ENCODE results near the gene IDH3B. TPM values are rescaled to one million over a fixed set of nuclear protein-coding genes. Genes with fewer than 3 reads are reported as not detected.

The IDH3B gene
- total and polyA plus RNA-seq, 9 of the 15 experiments (the other 6 are each of a cell fraction or from before 2014, with no cell fraction given): 91.7 to 224 (median 155) TPM

DNA sequence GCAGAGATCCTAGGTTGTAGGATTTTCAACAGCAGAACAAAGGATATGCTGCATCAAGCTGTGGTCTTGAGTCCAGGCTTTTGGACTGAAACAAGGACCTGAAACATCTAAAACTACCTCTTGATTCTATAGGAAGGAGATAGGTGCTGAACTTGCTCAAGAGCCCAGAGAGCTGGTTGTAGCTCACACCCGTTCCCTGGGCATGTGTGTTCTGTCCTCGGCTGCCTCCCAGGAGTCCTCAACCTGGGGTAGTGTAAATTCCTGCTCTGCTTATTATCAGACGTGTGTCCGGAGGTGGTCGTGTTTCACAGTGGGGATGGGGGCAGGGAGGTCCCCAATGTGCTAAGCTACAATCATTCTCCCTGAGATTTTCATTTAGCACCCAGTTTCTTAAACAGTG is 6.8 kb downstream of the IDH3B start:
- Histone ChIP-seq H3K4me1 (replicated peaks in 1 of 2; ENCODE audit: control insufficient read depth in 2 of 2, insufficient read depth in 2 of 2, low read length in 2 of 2) (peaks cover 15 to 20% of the 10 kb centered on the region in 2 experiments; a peak in 4 of 5 replicates), H3K4me2 (ENCODE audit: insufficient read depth, low read length) (no peak overlapping the region), H3K9ac (ENCODE audit: insufficient read depth in 1 of 2, low read depth in 2 of 2, low read length in 2 of 2) (no peak overlapping the region), H2AFZ (ENCODE audit: low read depth, low read length) (no peak overlapping the region), H3K27ac (ENCODE audit: extremely low read depth, low read depth, low read length) (no peak overlapping the region), H3K9me3 (replicated peaks; ENCODE audit: control insufficient read depth, insufficient read depth, low read depth, low read length) (no peaks in the 10 kb centered on the region), H3K36me3 (ENCODE audit: control insufficient read depth, insufficient read depth, low read length) (peaks cover 95% of the 10 kb centered on the region), H3K27me3 (ENCODE audit: control insufficient read depth in 2 of 2, insufficient read depth in 2 of 2, low read length in 2 of 2) (no peaks in the 10 kb centered on the region), H3K79me2 (ENCODE audit: control insufficient read depth, insufficient read depth, low read length) (peaks cover 50% of the 10 kb centered on the region), H3K9me1 (ENCODE audit: control insufficient read depth, insufficient read depth, low read length) (peaks cover 15% of the 10 kb centered on the region), H4K20me1 (replicated peaks; ENCODE audit: control insufficient read depth, insufficient read depth, low read length) (peaks cover 42% of the 10 kb centered on the region), H3K4me3 (no peak overlapping the region)
- WGBS (ENCODE audit: insufficient coverage, low coverage, missing lambda C conversion rate): 66% methylated on average over 4 of the region's 5 CpGs
- POLR2A ChIA-PET: interaction anchor here (0.6 to 0.8 kb wide), 3 partner anchors 16 to 546 kb away, joined by 3 to 6 read pairs (median 4); no protein-coding TSS in a partner anchor
- in situ Hi-C loops (cut with MboI): no loop called here
- TF ChIP-seq RBFOX2 (IDR thresholded peaks at IDR 0.05; ENCODE audit: low read depth, low read length) (peak; percentile 41; the same call in 1 of the 2 replicates), LARP7 (IDR thresholded peaks at IDR 0.05) (no peak), PCBP1 (IDR thresholded peaks at IDR 0.05; ENCODE audit: low read depth, low read length, poor library complexity, severe bottlenecking) (no peak), POLR2A (conservative IDR thresholded peaks at IDR 0.05) (peak; percentile 37; the same call in 1 of the 2 replicates), SUPT5H (IDR thresholded peaks at IDR 0.05) (peak; percentile 28; the same call in 1 of the 2 replicates)
- FAIRE-seq (no peak), ATAC-seq (no peak), DNase-seq (ENCODE audit: extremely low read depth in 1 of 4, low spot score in 3 of 4) (peak in 1 of 4 experiments; percentile 4)
- no TSS peak for BruUV-seq (replicated peaks)
- intact Hi-C loops (cut with micrococcal nuclease): no loop called here
- CTCF ChIA-PET (ENCODE audit: low intra/inter-chr PET ratio): no interaction called here

DNA sequence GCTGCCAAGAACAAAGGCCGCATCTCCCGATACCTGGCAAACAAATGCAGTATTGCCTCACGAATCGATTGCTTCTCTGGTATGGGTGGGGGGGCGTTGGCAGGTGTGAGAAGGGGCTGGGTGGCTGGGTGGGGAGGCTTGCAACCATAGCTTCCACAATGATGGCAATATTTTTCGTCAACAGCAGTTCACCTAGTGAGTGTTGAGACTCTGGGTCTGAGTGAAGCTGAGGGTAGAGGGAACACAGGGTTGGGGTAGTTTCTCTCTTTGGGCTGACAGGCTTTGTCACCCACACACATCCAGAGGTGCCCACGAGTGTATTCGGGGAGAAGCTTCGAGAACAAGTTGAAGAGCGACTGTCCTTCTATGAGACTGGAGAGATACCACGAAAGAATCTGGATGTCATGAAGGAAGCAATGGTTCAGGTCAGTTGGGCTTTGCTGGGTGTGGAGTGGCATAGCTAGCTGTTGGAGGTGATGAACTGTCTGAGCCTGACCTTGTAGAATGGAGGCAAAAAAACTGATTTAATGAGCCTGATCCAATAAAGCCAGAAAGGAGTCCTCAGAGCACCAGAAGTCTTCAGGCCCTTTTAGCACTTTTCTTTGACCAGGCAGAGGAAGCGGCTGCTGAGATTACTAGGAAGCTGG is 7.4 kb downstream of the IDH3B start:
- no peak overlapping the region for H3K4me3 ChIP-seq
- no peaks in the 10 kb centered on the region for H3K27me3 ChIP-seq (ENCODE audit: control insufficient read depth in 2 of 2, insufficient read depth in 2 of 2, low read length in 2 of 2)
- FAIRE-seq (no peak), ATAC-seq (no peak), DNase-seq (ENCODE audit: extremely low read depth in 1 of 4, low spot score in 3 of 4) (no peak)
- H3K27ac ChIP-seq (ENCODE audit: extremely low read depth, low read depth, low read length): no peak overlapping the region
- H3K4me1 ChIP-seq (replicated peaks in 1 of 2; ENCODE audit: control insufficient read depth in 2 of 2, insufficient read depth in 2 of 2, low read length in 2 of 2): peaks cover 15 to 22% of the 10 kb centered on the region in 2 experiments; a peak in 4 of 5 replicates
- peaks cover 89% of the 10 kb centered on the region for H3K36me3 ChIP-seq (ENCODE audit: control insufficient read depth, insufficient read depth, low read length)
- H3K9me1 ChIP-seq (ENCODE audit: control insufficient read depth, insufficient read depth, low read length): peaks cover 15% of the 10 kb centered on the region
- peak overlapping the region in 1 of 2 experiments; percentile 82; a peak in 1 of 4 replicates for H3K9ac ChIP-seq (ENCODE audit: insufficient read depth in 1 of 2, low read depth in 2 of 2, low read length in 2 of 2)
- WGBS (ENCODE audit: insufficient coverage, low coverage, missing lambda C conversion rate): 91% methylated on average over 8 of the region's 12 CpGs
- no peaks in the 10 kb centered on the region for H3K9me3 ChIP-seq (replicated peaks; ENCODE audit: control insufficient read depth, insufficient read depth, low read depth, low read length)
- ChIA-PET CTCF (ENCODE audit: low intra/inter-chr PET ratio) (no interaction called here), POLR2A (interaction anchor here (0.8 kb wide), 1 partner anchor 19 kb away, joined by 3 read pairs; no protein-coding TSS in a partner anchor)
- H3K4me2 ChIP-seq (ENCODE audit: insufficient read depth, low read length): no peak overlapping the region
- peaks cover 53% of the 10 kb centered on the region for H3K79me2 ChIP-seq (ENCODE audit: control insufficient read depth, insufficient read depth, low read length)
- in situ Hi-C loops (cut with MboI) (no loop called here), intact Hi-C loops (cut with micrococcal nuclease) (no loop called here)
- peaks cover 42% of the 10 kb centered on the region for H4K20me1 ChIP-seq (replicated peaks; ENCODE audit: control insufficient read depth, insufficient read depth, low read length)
- TSS peak; percentile 1 for BruUV-seq (replicated peaks)
- H2AFZ ChIP-seq (ENCODE audit: low read depth, low read length): no peak overlapping the region
- TF ChIP-seq ZNF174 (CRISPR knock-in tag; IDR thresholded peaks at IDR 0.05): no peak

Data from K562 (cell line).